GM21825 (cell line): ENCODE measurements around the gene PLPPR3.
"Not testable (repeated sequence)": the region's sequence is repeated elsewhere in the genome, so short reads cannot be mapped to it uniquely, and the experiment has no call there.

ENCODE experiments used
- ATAC-seq: cut with Tn5 transposase; IDR thresholded peaks from one replicate; pipeline ENCODE4 v1.9.1; 2021; ENCODE audit warnings: mild to moderate bottlenecking, moderate library complexity; ENCODE audit not compliant: unreplicated experiment

Gene PLPPR3

DNA sequence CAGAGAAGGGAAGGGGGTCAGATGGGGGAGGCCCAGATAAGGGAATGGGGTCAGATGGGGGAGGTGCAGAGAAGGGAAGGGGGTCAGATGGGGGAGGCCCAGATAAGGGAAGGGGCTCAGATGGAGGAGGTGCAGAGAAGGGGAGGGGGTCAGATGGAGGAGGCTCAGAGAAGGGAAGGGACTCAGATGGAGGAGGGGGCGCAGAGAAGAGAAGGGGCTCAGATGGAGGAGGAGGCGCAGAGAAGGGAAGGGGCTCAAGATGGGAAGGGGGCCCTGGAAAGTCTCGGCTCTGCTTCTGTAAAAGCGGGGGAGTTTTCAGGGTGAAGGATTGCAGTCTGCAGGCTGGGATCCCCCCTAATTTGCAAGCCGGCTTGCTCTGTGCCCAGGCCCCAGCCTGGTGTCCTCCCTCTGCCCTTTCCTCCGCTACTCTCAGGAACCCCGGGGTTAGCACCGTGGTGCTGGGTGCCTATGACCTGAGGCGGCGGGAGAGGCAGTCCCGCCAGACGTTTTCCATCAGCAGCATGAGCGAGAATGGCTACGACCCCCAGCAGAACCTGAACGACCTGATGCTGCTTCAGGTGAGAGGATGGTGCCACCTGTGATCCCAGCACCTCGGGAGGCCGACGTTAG lies 7.5 kb upstream of the PLPPR3 start:
- ATAC-seq, result no peak

DNA sequence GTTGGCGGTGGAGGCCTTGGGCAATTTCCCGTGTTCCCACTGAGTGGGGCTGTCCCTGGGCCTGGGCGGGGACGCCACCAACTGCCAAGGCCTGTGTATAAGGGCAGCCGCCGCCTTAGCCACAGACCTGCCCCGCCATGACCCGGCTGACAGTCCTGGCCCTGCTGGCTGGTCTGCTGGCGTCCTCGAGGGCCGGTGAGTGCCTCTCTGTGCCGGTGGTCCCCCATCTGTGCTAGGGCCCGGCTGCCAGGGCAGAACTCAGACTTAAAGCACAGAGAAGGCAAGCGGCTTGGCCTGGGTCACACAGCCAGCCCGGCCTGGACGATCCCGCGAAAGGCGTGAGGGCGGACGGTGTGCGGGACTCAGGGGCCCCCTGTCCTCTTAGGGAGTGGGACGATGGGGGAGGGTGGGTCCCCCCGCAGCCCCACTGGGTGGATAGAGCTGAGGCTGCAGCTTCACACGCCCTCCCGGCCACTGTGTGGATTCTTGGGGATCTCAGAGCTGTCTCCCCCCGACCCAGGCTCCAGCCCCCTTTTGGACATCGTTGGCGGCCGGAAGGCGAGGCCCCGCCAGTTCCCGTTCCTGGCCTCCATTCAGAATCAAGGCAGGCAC lies 6.1 kb upstream of the PLPPR3 start, which contains the start of gene AZU1:
Gene AZU1 (plus strand): TSS at position 128 of the 612 bp plus-strand sequence. CDS start 10 bp downstream, at position 138.
- no peak for ATAC-seq

DNA sequence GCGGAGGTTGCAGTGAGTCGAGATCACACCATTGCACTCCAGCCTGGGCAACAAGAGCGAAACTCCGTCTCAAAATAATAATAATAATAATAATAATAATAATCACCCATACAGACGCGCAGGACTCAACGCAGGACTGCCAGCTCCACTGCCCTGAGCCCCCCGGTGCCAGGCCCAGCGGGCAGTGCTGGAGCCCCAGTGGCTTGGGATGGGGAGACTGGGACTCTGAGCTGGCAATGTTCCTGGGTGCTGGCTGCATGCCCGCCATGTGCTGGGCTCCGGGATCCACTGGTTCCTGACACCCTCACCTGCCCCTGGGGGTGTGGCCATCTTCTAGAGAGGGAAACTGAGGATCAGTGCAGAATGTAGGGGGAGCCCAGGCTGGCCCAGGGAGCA lies 5.6 kb upstream of the PLPPR3 start:
- ATAC-seq, result no peak

DNA sequence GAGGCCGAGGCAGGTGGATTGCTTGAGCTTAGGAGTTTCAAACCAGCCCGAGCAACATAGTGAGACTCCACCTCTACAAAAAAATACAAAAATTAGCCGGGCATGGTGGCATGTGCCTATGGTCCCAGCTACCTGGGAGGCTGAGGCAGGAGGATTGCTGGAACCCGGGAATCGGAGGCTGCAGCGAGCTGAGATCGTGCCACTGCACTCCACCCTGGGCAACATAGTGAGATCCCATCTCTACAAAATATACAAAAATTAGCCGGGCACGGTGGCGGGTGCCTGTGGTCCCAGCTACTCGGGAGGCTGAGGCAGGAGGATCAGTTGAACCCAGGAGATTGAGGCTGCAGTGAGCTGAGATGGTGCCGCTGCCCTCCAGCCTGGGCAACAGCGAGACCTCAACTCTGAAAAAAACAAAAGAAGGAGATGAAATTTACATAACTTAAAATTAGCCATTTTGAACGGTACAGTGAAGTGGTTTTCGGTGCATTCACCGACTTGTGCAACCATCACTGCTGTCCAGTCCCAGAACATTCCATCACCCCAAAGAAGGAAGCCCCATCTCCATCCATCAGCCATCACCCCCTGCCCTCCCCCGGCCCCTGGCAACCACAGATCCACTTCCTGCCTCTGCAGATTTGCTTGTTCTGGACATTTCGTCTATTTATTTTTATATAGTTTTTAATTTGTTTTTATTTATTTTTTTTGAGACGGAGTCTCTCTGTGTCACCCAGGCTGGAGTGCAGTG lies 4.3 kb upstream of the PLPPR3 start:
- ATAC-seq, result no peak

DNA sequence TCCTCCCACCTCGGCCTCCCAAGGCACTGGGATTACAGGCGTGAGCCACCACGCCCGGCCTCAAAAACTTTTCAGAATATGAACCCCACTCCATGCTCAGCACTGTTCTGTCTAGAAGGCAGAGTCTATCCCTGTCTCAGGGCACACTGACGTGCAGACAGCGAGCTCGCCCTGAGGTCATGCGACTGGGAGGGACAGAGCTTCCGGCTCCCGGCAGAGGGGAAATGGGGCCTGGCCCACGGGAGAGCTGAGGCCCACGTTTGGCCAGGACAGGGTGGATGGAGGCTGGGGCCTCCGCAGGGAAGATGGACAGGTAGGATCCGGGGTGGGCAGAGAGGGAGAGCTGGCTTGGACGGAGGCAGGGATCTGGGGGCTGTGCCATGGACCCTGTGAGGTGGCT lies 3.1 kb upstream of the PLPPR3 start:
- ATAC-seq, result no peak

DNA sequence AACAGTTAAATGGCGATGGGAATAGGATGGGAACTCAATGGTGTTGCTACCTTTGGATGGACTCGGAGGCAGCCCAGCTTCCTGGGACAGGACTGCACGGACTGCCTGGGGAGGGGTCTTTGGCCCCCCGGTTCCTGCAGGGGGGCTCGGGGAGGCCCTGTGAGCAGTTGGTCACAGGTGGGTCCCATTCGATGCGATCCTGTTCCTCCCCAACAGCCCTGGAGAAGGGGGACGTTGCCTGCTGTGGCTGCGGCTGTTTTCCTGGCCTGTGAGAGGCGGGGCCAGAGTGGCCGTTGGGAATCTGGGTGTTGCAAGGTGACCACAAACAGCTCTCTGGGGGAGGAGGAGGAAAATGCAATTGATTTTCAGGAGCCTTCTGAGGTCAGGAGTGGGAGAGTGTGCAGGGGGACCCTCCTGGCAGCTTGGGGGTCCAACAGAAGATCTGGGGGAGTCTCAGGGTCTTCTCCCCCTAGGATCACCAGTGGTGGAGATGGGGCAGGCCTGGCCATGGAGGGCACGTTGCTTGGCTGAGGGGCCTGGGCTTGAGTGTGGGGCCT lies 1.9 kb upstream of the PLPPR3 start:
- no peak for ATAC-seq

DNA sequence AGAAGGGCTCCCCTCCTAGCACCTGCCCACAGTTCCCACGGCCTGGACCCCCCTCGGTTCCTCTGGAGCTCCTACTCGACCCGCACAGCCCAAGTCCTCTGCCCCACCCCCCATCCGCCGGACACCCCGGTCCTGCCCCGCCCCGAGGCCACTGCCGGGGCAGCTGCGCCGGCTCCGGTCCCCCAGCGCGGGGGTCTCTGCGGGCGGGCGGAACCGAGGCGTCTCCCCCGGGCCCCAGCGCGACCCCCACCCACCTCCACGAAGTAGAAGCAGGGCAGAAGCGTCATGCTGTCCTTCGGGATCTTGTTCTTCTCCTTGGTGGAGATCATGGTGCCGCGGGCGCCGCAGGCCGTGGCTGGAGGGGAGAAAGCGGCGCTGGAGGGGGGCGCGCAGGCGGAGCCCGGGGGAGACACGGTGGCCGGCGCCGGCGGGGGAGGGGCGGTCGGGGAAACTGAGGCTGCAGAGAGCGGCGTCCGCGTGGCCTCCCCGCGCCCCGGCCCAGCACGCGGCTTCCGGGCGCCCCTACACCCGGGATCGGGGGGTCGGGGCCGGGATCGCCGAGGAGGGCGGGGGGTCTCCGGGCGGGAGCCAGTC lies 427 bp downstream of the PLPPR3 start:
- no peak for ATAC-seq

DNA sequence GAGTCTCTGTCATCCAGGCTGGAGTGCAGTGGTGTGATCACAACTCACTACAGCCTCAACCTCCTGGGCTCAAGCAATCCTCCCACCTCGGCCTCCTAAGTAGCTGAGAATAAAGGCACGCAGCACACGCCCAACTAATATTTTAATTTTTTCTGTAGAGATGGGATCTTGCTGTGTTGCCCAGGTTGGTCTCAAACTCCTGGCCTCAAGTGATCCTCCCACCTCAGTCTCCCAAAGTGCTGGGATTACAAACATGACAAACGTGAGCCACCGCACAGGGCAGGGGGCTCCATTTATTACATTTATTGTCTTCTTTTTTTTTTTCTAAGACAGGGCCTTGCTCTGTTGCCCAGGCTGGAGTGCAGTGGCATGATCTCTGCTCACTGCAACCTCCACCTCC lies 1.5 kb downstream of the PLPPR3 start:
- not testable (repeated sequence) for ATAC-seq

DNA sequence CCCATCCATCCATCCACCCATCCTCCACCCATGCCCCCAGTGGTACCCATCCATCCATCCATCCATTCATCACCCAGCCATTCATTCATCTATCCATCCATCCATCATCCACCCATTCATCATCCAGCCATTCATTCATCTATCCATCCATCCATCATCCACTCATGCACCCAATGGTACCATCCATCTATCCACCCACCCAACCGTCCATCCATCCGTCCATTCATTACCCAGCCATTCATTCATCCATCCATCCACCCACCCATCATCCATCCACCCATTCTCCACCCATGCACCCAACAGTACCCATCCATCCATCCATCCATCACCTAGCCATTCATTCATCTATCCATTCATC lies 5.3 kb downstream of the PLPPR3 start:
- no peak for ATAC-seq

DNA sequence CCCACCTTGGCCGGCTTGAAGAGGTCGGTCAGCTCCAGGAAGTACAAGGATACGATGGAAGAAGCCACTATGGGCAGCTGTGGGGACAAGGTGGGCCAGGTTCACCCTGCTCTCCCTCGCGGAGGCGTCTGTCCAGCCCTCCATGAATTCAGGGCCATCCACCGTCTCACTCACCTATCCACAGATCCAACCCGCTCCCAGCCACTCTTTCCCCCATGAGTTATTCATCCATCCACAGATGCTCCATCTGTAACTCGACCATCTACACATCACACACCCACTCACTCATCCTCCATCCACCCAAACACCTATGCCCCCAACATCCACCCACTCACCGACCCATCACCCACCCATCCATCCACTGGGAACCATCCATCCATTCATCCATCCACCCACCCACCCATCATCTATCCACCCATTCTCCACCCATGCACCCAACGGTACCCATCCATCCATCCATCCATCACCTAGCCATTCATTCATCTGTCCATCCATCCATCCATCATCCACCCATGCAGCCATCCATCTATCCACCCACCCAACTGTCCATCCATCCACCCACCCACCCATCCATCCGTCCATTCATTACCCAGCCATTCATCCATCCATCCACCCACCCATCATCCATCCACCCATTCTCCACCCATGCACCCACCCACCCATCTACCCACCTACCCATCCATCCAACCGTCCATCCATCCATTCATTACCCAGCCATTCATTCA lies 5.8 kb downstream of the PLPPR3 start:
- ATAC-seq, result no peak

DNA sequence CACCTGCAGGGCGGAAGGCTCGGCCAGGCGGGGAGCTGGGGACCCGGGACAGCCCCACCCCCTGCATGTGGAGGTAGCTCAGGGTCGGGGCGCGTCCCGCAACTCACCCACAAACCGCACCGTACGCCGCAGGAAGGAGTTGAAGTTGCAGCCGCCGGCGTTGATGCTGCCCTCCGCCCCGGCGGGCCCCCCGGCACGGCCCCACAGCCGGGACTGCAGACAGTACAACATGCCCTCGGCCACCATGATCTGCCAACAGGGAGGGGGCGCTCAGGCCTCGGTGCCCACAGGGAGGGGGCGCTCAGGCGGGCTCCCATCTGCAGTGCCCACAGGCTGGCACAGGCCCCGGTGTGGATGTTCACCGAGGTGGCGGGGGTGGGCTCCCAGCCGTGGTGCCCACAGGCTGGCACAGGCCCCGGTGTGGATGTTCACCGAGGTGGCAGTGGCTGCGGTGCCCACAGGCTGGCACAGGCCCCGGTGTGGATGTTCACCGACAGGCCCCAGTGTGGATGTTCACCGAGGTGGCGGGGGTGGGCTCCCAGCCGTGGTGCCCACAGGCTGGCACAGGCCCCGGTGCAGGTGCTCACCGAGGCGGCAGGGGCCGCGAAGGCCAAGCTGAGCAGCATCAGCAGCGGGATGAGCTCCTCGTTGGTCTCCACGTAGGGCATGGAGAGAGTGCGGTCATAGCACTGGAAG lies 6.5 kb downstream of the PLPPR3 start:
- ATAC-seq, result no peak

DNA sequence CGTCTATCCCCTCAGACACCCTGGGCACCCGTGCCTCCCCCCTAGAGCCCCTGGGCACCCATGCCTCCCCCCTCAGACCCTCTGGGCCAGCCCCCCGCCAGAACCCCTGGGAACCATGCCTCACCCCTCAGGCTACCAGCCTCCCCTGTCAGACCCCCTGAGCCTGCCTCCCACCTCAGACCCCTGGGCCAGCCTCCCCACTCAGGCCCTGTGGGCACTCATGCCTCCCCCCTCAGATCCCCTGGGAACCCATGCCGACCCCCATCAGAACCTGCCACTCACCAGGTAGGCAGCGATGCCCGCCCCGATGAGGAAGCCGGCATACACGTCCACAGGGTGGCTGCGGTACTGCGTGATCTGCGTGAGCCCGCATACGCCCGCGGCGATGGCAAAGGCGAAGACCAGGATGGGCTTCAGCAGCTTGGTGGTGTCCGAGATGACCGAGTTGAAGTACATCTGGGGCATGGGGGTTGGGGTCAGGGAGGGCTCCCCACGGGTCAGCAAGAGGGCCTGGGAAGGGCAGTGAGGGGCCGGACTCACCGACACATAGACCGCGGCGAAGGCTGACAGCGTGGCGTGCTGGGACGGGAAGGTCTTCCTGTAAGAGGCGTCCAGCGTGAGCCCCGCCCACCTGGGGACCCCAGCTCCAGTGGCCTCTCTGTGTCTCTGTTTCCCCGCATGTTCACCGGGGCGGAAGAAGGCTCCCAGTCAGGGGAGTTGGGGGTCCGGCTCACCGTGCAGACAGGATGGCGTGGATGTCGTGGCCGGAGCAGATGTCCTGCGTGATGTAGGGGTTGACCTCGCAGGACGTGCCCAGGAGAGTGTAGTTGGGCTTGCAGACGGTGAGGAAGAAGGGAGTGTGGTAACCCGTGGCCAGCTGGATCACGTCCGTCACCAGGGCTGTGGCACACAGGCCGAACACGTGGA lies 7.3 kb downstream of the PLPPR3 start:
- ATAC-seq, result no peak

DNA sequence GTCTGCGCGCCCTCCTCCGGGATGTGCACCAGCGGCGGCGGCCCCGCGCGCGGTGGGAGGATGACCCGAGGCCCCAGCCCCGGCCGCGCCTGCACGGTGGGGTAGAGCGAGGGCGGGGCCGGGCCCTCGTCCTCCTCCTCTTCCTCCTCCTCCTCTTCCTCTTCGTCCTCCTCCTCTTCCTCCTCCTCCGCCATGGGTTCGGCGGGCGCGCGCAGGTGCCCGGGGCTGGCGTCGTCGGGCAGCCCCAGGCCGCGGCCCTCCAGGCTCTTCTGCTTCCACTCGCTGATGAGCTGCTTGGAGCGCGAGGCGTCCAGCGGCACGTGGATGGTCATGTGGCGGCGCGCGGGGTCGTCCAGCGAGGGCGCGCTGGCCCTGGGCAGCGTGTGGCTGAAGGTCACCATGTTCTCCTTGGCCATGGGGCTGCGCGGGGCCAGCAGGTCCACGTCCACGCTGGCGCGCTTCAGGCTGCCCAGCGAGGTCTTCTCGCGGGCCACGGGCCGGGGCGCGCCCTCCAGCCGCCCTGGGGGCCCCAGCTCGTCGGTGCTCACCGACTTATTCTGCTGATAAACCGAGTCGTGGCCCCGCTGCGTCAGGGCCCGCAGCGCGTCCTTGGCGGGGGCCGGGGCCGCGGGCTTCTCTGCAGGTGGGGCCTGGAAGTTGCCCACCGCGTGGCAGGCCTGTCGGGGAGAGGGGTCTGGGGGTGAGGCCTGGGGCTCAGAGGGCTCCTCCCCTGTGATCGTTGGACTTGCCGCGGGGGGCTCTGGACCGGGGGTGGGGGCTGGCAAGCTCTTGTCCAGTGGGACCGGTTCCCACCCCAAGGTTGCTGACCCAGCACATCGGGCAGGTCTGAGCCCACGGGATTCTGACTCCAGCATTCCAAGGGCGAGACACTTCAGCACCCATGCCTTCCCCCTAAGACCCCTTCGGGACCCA lies 8.3 kb downstream of the PLPPR3 start:
- ATAC-seq, result no peak

DNA sequence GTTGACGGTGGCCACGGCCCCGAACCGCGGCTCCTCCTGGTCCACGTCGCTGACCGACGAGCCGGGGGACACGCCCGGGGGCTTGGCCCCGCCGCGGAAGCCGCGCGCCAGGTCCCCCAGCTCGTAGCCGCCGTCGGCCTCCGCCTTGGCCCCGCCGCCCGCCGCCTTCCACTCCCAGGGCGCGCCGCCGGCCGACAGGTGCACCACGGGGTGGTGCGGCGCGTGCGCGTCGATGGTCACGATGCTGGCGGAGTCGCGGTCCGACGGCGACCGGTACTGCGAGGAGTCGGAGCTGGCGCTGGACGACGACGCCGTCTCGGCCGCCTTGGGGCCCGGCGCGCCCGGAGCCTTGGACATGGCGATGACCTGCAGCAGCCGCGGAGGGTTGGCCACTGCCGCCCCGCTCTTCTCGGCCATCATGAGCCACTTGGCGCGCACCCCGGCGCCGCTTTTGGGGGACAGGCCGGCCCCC lies 9.0 kb downstream of the PLPPR3 start:
- no peak for ATAC-seq

DNA sequence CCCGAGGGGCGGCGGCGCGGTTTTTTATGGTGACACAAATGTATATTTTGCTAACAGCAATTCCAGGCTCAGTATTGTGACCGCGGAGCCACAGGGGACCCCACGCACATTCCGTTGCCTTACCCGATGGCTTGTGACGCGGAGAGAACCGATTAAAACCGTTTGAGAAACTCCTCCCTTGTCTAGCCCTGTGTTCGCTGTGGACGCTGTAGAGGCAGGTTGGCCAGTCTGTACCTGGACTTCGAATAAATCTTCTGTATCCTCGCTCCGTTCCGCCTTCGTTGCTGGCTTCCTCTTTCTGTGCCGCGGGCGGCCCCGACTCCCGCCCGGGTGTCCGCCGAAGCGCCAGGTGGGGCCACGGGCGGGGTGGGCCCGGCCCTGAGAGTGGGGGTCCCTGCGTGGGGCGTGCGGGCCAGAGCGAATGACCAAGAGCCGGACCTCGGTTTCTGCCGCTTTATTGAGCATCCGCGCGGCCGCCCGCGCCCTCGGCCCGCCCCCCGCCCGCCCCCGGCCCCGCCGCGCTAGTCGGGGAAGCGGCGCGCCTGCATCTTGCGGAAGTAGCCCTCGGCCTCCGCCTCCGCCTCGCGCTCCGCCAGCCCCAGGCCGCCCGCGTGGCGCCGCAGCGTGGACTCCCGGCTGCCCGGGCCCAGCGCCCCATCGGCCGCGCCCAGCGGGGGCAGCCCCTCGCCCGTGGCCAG lies 9.6 kb downstream of the PLPPR3 start:
- ATAC-seq, result no peak

DNA sequence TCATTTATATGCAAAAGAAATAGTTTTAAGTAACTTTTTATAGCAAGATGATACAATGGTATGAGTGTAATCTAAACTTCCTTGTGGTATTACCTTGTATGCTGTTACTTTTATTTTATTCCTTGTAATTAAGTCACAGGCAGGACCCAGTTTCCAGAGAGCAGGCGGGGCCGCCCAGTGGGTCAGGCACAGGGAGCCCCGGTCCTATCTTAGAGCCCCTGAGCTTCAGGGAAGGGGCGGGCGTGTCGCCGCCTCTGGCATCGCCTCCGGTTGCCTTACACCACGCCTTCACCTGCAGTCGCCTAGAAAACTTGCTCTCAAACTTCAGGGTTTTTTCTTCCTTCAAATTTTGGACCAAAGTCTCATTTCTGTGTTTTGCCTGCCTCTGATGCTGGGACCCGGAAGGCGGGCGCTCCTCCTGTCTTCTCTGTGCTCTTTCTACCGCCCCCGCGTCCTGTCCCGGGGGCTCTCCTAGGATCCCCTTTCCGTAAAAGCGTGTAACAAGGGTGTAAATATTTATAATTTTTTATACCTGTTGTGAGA lies 10.2 kb downstream of the PLPPR3 start:
- ATAC-seq, result no peak

DNA sequence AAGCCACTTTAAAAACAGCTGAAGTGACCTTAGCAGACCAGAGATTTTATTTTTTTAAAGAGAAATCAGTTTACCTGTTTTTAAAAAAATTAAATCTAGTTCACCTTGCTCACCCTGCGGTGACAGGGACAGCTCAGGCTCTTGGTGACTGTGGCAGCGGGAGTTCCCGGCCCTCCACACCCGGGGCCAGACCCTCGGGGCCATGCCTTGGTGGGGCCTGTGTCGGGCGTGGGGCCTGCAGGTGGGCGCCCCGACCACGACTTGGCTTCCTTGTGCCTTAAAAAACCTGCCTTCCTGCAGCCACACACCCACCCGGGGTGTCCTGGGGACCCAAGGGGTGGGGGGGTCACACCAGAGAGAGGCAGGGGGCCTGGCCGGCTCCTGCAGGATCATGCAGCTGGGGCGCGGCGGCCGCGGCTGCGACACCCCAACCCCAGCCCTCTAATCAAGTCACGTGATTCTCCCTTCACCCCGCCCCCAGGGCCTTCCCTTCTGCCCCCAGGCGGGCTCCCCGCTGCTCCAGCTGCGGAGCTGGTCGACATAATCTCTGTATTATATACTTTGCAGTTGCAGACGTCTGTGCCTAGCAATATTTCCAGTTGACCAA lies 10.8 kb downstream of the PLPPR3 start:
- no peak for ATAC-seq
